Measurements from ENCODE around the gene CNTNAP2.

Gene CNTNAP2

DNA sequence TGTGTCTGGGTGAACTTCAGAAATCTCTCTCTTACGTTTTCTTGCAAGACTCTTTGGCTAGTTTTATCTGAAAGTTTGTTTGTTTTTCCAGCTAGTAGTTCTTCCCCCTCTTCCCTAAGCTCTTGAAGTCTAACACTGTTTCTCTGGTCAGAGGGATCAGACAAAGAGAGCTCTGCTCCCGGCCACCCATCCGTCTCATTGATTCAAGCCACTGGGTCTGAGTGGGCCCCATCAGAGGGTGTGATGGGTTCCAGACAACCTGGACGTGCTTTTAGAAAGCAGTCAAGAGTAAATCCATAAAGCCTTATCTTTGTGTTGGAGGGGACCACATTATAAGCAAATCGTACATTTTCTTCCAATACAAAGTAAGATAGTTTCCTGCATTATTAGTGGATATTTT is 2231.4 kb downstream of the CNTNAP2 start:
- H3K27ac ChIP-seq (ENCODE audit: low read depth, low read length), result no peak overlapping the region
- H2AFZ ChIP-seq (ENCODE audit: low read depth, low read length, severe bottlenecking), result no peak overlapping the region
- no peak overlapping the region for H3K4me3 ChIP-seq (ENCODE audit: insufficient read depth, low read length, poor library complexity, severe bottlenecking)
- no peaks in the 10 kb centered on the region for H3K36me3 ChIP-seq (ENCODE audit: low read length)
- no peak overlapping the region for H3K9ac ChIP-seq (ENCODE audit: low read length)
- no peak overlapping the region for H3K4me2 ChIP-seq (ENCODE audit: low read depth, low read length, poor library complexity, severe bottlenecking)
- no peaks in the 10 kb centered on the region for H4K20me1 ChIP-seq (ENCODE audit: low read depth, low read length)
- H3K9me2 ChIP-seq (replicated peaks; ENCODE audit: insufficient read depth, low read length), result no peaks in the 10 kb centered on the region
- no peaks in the 10 kb centered on the region for H3K79me2 ChIP-seq (ENCODE audit: insufficient read depth, low read length)
- no peaks in the 10 kb centered on the region for H3K27me3 ChIP-seq (ENCODE audit: low read length)
- TF ChIP-seq EZH2phosphoT487 (conservative IDR thresholded peaks at IDR 0.05; ENCODE audit: low read length), result no peak
- TF ChIP-seq, protein P1, sequence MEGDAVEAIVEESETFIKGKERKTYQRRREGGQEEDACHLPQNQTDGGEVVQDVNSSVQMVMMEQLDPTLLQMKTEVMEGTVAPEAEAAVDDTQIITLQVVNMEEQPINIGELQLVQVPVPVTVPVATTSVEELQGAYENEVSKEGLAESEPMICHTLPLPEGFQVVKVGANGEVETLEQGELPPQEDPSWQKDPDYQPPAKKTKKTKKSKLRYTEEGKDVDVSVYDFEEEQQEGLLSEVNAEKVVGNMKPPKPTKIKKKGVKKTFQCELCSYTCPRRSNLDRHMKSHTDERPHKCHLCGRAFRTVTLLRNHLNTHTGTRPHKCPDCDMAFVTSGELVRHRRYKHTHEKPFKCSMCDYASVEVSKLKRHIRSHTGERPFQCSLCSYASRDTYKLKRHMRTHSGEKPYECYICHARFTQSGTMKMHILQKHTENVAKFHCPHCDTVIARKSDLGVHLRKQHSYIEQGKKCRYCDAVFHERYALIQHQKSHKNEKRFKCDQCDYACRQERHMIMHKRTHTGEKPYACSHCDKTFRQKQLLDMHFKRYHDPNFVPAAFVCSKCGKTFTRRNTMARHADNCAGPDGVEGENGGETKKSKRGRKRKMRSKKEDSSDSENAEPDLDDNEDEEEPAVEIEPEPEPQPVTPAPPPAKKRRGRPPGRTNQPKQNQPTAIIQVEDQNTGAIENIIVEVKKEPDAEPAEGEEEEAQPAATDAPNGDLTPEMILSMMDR (IDR thresholded peaks at IDR 0.05; ENCODE audit: insufficient read depth, low read length, poor library complexity, severe bottlenecking), result no peak
- H3K9me3 ChIP-seq (ENCODE audit: insufficient read depth, low read length), result no peaks in the 10 kb centered on the region
- H3F3A ChIP-seq (ENCODE audit: insufficient read depth), result no peaks in the 10 kb centered on the region

DNA sequence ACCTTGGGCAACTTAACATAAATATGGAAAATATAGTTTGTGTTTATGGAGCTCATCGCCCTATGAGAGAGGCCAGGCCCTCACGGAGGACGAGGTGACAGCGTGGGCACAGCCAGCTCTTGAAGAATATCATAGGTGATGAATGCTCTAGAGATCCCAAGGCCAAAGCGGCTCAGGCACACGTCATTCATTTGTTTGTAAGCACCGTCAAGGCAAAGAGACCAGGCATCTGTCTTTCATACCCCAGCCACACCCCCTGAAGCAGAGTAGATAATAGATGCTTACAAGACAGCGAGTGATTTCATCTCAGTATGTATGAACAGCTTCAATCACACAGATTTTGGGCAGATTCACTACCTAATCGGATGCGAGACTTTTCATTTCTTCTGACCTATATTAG is 2231.9 kb downstream of the CNTNAP2 start:
- H3K4me3 ChIP-seq (ENCODE audit: insufficient read depth, low read length, poor library complexity, severe bottlenecking), result no peak overlapping the region
- TF ChIP-seq, protein P1 (IDR thresholded peaks at IDR 0.05; ENCODE audit: insufficient read depth, low read length, poor library complexity, severe bottlenecking), result no peak
- TF ChIP-seq EZH2phosphoT487 (conservative IDR thresholded peaks at IDR 0.05; ENCODE audit: low read length), result no peak
- H3K27me3 ChIP-seq (ENCODE audit: low read length), result no peaks in the 10 kb centered on the region
- H3K79me2 ChIP-seq (ENCODE audit: insufficient read depth, low read length), result no peaks in the 10 kb centered on the region
- H3K9me2 ChIP-seq (replicated peaks; ENCODE audit: insufficient read depth, low read length), result no peaks in the 10 kb centered on the region
- no peaks in the 10 kb centered on the region for H4K20me1 ChIP-seq (ENCODE audit: low read depth, low read length)
- H3K4me2 ChIP-seq (ENCODE audit: low read depth, low read length, poor library complexity, severe bottlenecking), result no peak overlapping the region
- no peak overlapping the region for H2AFZ ChIP-seq (ENCODE audit: low read depth, low read length, severe bottlenecking)
- no peaks in the 10 kb centered on the region for H3F3A ChIP-seq (ENCODE audit: insufficient read depth)
- H3K27ac ChIP-seq (ENCODE audit: low read depth, low read length), result no peak overlapping the region
- H3K36me3 ChIP-seq (ENCODE audit: low read length), result no peaks in the 10 kb centered on the region
- H3K9me3 ChIP-seq (ENCODE audit: insufficient read depth, low read length), result no peaks in the 10 kb centered on the region
- no peak overlapping the region for H3K9ac ChIP-seq (ENCODE audit: low read length)

DNA sequence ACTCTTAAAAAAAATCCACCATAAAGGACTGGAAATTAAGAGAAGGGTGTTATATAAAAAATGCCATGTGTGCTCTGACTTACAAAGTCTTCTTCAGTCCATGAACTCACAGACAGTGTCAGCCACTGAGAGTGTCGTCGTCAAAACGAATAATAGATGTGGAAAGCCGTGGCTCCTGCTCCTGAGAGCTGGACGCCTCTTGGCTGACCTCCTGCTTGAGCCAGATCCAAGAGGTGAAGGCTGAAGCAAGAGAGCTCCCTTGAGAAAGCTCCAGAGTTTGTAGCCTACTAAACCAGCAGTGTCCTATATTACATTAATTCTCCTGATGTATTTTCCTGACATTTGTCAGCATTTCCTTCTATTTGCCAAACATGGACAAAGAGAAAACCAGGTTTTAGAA is 2239.7 kb downstream of the CNTNAP2 start:
- no peak overlapping the region for H3K4me2 ChIP-seq (ENCODE audit: low read depth, low read length, poor library complexity, severe bottlenecking)
- no peaks in the 10 kb centered on the region for H3K27me3 ChIP-seq (ENCODE audit: low read length)
- H2AFZ ChIP-seq (ENCODE audit: low read depth, low read length, severe bottlenecking), result no peak overlapping the region
- no peaks in the 10 kb centered on the region for H3K9me2 ChIP-seq (replicated peaks; ENCODE audit: insufficient read depth, low read length)
- no peaks in the 10 kb centered on the region for H3F3A ChIP-seq (ENCODE audit: insufficient read depth)
- no peaks in the 10 kb centered on the region for H3K9me3 ChIP-seq (ENCODE audit: insufficient read depth, low read length)
- H3K79me2 ChIP-seq (ENCODE audit: insufficient read depth, low read length), result no peaks in the 10 kb centered on the region
- no peaks in the 10 kb centered on the region for H3K36me3 ChIP-seq (ENCODE audit: low read length)
- no peak overlapping the region for H3K4me3 ChIP-seq (ENCODE audit: insufficient read depth, low read length, poor library complexity, severe bottlenecking)
- H3K27ac ChIP-seq (ENCODE audit: low read depth, low read length), result no peak overlapping the region
- no peaks in the 10 kb centered on the region for H4K20me1 ChIP-seq (ENCODE audit: low read depth, low read length)
- TF ChIP-seq, protein P1 (IDR thresholded peaks at IDR 0.05; ENCODE audit: insufficient read depth, low read length, poor library complexity, severe bottlenecking), result no peak
- TF ChIP-seq EZH2phosphoT487 (conservative IDR thresholded peaks at IDR 0.05; ENCODE audit: low read length), result no peak
- no peak overlapping the region for H3K9ac ChIP-seq (ENCODE audit: low read length)
